HG02970 (cell line): ENCODE results near the gene MAML1.
"Not testable (repeated sequence)": the region's sequence is repeated elsewhere in the genome, so short reads cannot be mapped to it uniquely, and the experiment has no call there.

Experiments used
- ATAC-seq: cut with Tn5 transposase; IDR thresholded peaks from one replicate; pipeline ENCODE4 v1.9.1; 2021; ENCODE audit warnings: mild to moderate bottlenecking, moderate library complexity, moderate number of reproducible peaks; ENCODE audit not compliant: unreplicated experiment, low FRiP score

Gene MAML1

GRCh38 chr5:179732412-179732917 is at the start of gene MAML1:
MAML1 (plus strand) TSS chr5:179732822; CDS start chr5:179733113, 291 bp downstream.
- peak; percentile 97 for ATAC-seq

- not testable (repeated sequence) for ATAC-seq
Measured at GRCh38 chr5:179689212-179689611, 43.4 kb upstream of the MAML1 start.

GRCh38 chr5:179694561-179694960 is 38.1 kb upstream of the MAML1 start:
- no peak for ATAC-seq

- no peak for ATAC-seq
Measured at GRCh38 chr5:179696603-179697002, 36.0 kb upstream of the MAML1 start.

GRCh38 chr5:179697108-179697507 is 35.5 kb upstream of the MAML1 start:
- no peak for ATAC-seq

- ATAC-seq: not testable (repeated sequence)
Measured at GRCh38 chr5:179697543-179697942, 35.1 kb upstream of the MAML1 start.

- ATAC-seq: peak; percentile 90
Measured at GRCh38 chr5:179697993-179698934, 34.4 kb upstream of the MAML1 start.

- no peak for ATAC-seq
Measured at GRCh38 chr5:179698935-179699615, 33.5 kb upstream of the MAML1 start, which contains the start of gene CANX. CANX (plus strand) TSS chr5:179698967; CDS start chr5:179705682, 6,715 bp downstream.

- ATAC-seq: no peak
Measured at GRCh38 chr5:179699616-179700237, 32.9 kb upstream of the MAML1 start.

- no peak for ATAC-seq
Measured at GRCh38 chr5:179700401-179700918, 32.2 kb upstream of the MAML1 start.

- no peak for ATAC-seq
Measured at GRCh38 chr5:179716286-179716685, 16.3 kb upstream of the MAML1 start.

- ATAC-seq: no peak
Measured at GRCh38 chr5:179720222-179720621, 12.4 kb upstream of the MAML1 start.

- ATAC-seq: no peak
Measured at GRCh38 chr5:179724163-179724562, 8.5 kb upstream of the MAML1 start.

GRCh38 chr5:179727106-179727505 is 5.5 kb upstream of the MAML1 start:
- no peak for ATAC-seq

GRCh38 chr5:179729303-179729702 is 3.3 kb upstream of the MAML1 start:
- no peak for ATAC-seq

- no peak for ATAC-seq
Measured at GRCh38 chr5:179729727-179730126, 2.9 kb upstream of the MAML1 start.

- no peak for ATAC-seq
Measured at GRCh38 chr5:179730356-179730755, 2.3 kb upstream of the MAML1 start.

GRCh38 chr5:179730852-179731251 is 1.8 kb upstream of the MAML1 start:
- no peak for ATAC-seq

- ATAC-seq: peak; percentile 5
Measured at GRCh38 chr5:179731791-179732411, 721 bp upstream of the MAML1 start.
